Memory B cell (primary cell): ENCODE measurements around the gene NBPF15.
"Not testable (repeated sequence)": the region's sequence is repeated elsewhere in the genome, so short reads cannot be mapped to it uniquely, and the experiment has no call there.

Experiments
- ATAC-seq: fragments of 150-1000 bp; cut with Tn5 transposase; 2 replicates; pipeline ENCODE4 v1.10.0; 2021; ENCODE audit warnings: low read depth, mild to moderate bottlenecking, moderate library complexity
- DNase-seq, 2 donors: peaks; one replicate each; pipeline ENCODE4 v3.0.0; 2022; ENCODE audit warnings: low spot score in 2 of 2
- H3K27ac Mint-ChIP-seq: one replicate; pipeline ENCODE4 v1.8.0; 2022; ENCODE audit warnings: mild to moderate bottlenecking, moderate library complexity, mixed read lengths
- H3K27me3 Mint-ChIP-seq: one replicate; pipeline ENCODE4 v1.8.0; 2022; ENCODE audit warnings: mixed read lengths
- H3K36me3 Mint-ChIP-seq: one replicate; pipeline ENCODE4 v1.8.0; 2022; ENCODE audit warnings: mild to moderate bottlenecking, mixed read lengths
- H3K4me1 Mint-ChIP-seq: one replicate; pipeline ENCODE4 v1.8.0; 2022; ENCODE audit warnings: mixed read lengths
- H3K4me3 Mint-ChIP-seq: one replicate; pipeline ENCODE4 v1.8.0; 2022; ENCODE audit warnings: mild to moderate bottlenecking, moderate library complexity, mixed read lengths
- H3K9me3 Mint-ChIP-seq: one replicate; pipeline ENCODE4 v1.8.0; 2022; ENCODE audit warnings: mixed read lengths

NBPF15 gene, protein sequence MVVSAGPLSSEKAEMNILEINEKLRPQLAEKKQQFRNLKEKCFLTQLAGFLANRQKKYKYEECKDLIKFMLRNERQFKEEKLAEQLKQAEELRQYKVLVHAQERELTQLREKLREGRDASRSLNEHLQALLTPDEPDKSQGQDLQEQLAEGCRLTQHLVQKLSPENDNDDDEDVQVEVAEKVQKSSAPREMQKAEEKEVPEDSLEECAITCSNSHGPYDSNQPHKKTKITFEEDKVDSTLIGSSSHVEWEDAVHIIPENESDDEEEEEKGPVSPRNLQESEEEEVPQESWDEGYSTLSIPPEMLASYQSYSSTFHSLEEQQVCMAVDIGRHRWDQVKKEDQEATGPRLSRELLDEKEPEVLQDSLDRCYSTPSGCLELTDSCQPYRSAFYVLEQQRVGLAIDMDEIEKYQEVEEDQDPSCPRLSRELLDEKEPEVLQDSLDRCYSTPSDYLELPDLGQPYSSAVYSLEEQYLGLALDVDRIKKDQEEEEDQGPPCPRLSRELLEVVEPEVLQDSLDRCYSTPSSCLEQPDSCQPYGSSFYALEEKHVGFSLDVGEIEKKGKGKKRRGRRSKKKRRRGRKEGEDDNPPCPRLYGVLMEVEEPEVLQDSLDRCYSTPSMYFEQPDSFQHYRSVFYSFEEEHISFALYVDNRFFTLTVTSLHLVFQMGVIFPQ

GRCh38 chr1:144461136-144461759, at the start of gene NBPF15:
NBPF15 (minus strand) TSS chr1:144461669; CDS start chr1:144440003, 21,666 bp downstream.
- H3K4me3 Mint-ChIP-seq, result peak within 1 kb of the TSS; percentile 97

DNA sequence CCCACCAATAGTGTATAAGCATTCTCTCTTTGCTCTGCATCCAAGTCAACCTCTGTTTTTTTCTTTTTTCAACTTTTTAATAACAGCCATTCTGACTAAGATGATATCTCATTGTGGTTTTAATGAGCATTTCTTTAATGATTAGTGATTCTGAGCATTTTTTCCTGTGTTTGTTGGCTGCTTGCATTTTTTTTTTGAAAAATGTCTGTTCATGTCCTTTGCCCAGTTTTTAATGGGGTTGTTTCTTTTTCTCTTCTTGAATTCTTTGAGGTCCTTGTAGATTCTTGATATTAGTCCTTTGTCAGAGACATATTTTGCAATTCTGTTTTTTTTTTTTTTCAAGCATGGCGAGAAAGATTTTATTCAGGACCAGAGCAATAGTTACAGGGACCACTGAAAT, 35.0 kb upstream of the NBPF15 start:
- not testable (repeated sequence) for H3K4me1 Mint-ChIP-seq, H3K4me3 Mint-ChIP-seq, H3K9me3 Mint-ChIP-seq, H3K27ac Mint-ChIP-seq, H3K36me3 Mint-ChIP-seq, ATAC-seq, DNase-seq, H3K27me3 Mint-ChIP-seq

More at GRCh38 chr1:144461136-144461759, at the start of gene NBPF15:
- not testable (repeated sequence) for H3K4me1 Mint-ChIP-seq, H3K9me3 Mint-ChIP-seq, H3K36me3 Mint-ChIP-seq, H3K27me3 Mint-ChIP-seq
- ATAC-seq, result peak; percentile 93
- peak within 1 kb of the TSS; percentile 91 for H3K27ac Mint-ChIP-seq
- peak; percentile 56 to 70 for DNase-seq

DNA sequence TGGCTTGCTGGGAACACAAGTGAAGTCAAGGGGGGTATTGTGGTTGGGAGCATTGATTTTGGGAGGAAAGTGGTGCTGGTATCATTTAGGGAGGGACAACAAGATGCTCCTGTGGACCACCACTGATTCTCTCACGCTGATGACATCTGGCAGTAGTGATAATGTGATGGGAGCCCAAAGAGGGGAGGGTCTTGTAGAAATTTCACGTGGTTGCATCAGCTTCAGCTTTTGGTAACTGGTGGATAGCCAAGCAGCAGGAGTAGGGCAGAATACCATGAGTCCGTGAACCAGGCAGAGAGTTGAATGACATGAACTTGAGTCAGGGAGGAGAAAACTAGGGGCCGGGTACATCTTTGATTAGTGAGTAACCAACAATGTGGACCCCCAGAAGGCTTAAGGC, 32.7 kb upstream of the NBPF15 start:
- not testable (repeated sequence) for DNase-seq, H3K36me3 Mint-ChIP-seq

DNA sequence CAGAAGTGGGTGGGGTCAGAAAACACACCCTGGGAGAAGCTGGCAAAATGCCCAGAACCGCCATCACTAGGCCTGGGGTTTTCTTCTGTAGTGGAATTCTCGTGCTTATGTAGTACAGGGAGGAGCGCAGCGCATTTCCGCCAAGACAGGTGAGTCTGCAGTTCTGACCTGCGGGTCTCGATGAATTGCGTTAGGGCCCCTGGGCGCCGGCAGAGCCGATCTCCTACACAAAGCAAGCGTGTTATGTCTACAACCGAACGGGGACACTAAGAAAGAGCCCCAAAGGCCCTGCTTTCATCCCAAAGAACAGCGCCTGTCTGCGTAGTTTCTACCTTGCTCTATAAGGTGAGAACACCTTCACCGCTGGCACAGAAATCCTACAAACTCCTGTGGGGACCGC, 28.9 kb upstream of the NBPF15 start:
- H3K4me1 Mint-ChIP-seq, ATAC-seq: not testable (repeated sequence)

More for the DNA sequence above, 32.7 kb upstream of the NBPF15 start:
- H3K27ac Mint-ChIP-seq, ATAC-seq, H3K4me1 Mint-ChIP-seq, H3K9me3 Mint-ChIP-seq, H3K4me3 Mint-ChIP-seq, H3K27me3 Mint-ChIP-seq: not testable (repeated sequence)

DNA sequence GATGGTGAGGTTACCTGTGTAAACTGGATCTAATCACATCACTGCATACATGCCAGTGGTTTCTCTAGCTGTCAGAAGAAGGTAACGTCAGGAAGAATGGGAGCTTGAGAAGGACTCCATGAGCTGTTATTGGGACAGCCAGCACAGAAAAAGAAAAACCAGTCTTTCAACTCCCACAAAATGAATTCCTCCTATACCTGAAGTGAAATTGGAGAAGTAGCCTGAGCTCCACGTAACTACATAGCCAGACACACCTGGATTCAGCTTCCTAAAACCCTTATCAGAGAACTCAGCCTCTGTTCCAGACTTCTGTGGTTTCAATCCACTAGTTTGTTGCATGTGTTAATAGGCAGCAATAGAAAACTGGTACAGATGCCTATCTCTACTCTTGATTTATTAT, 25.5 kb upstream of the NBPF15 start:
- not testable (repeated sequence) for ATAC-seq, H3K4me1 Mint-ChIP-seq, H3K9me3 Mint-ChIP-seq, H3K27ac Mint-ChIP-seq, DNase-seq, H3K36me3 Mint-ChIP-seq, H3K27me3 Mint-ChIP-seq, H3K4me3 Mint-ChIP-seq

More for the DNA sequence above, 28.9 kb upstream of the NBPF15 start:
- not testable (repeated sequence) for H3K27ac Mint-ChIP-seq, H3K27me3 Mint-ChIP-seq, H3K9me3 Mint-ChIP-seq, H3K36me3 Mint-ChIP-seq
- H3K4me3 Mint-ChIP-seq, result peak overlapping the region; percentile 53
- peak in 1 of 2 donors; percentile 14 for DNase-seq

GRCh38 chr1:144485048-144485993, 23.9 kb upstream of the NBPF15 start:
- peak; percentile 31 for ATAC-seq
- H3K9me3 Mint-ChIP-seq, H3K4me1 Mint-ChIP-seq, H3K27me3 Mint-ChIP-seq, DNase-seq, H3K27ac Mint-ChIP-seq, H3K4me3 Mint-ChIP-seq, H3K36me3 Mint-ChIP-seq: not testable (repeated sequence)

DNA sequence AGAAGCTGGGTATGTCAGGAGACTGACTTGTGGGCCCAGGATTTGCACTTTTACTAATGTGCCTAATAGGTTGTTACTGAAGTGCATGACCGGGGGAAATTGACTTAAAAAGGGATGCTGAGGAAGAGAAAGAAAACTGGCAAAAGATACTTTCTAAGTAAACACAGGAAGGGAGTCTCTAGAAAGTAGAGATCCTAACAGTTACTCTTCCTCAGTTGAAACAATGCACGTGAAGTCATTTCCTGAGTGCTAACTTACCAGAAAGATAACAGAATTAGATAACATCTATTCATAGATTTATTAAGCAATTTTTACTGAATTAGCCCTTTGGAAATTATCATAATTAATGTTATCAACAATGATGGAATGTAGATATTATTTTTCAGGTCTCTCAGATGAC, 12.4 kb upstream of the NBPF15 start:
- ATAC-seq, H3K36me3 Mint-ChIP-seq, H3K9me3 Mint-ChIP-seq, H3K27me3 Mint-ChIP-seq, H3K4me3 Mint-ChIP-seq, DNase-seq, H3K27ac Mint-ChIP-seq, H3K4me1 Mint-ChIP-seq: not testable (repeated sequence)

GRCh38 chr1:144471434-144471833, 10.0 kb upstream of the NBPF15 start:
- not testable (repeated sequence) for H3K9me3 Mint-ChIP-seq, H3K36me3 Mint-ChIP-seq, H3K27ac Mint-ChIP-seq, H3K4me1 Mint-ChIP-seq, H3K4me3 Mint-ChIP-seq, DNase-seq, ATAC-seq, H3K27me3 Mint-ChIP-seq

DNA sequence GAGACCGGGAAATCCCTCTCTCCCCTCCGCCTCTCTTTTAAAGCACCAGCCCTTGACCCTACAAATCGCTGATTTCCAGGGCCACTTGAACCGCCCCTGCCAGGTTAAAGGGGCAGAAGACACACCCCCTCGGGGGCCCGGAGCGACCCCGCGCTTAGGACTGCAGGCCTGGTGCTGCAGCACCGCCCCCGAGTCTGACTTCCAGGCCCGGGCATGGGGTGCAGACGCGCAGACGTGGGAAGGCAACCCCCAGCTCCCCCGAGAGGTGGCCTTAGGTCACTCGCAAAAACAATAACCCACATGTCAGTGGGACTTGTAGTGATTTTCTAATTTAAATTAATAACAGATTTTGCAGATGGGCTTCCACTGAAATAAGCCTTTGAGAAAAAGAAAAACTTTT, 309 bp upstream of the NBPF15 start:
- peak overlapping the region; percentile 91 for H3K27ac Mint-ChIP-seq
- H3K27me3 Mint-ChIP-seq, H3K4me3 Mint-ChIP-seq, H3K36me3 Mint-ChIP-seq, DNase-seq, H3K9me3 Mint-ChIP-seq, H3K4me1 Mint-ChIP-seq: not testable (repeated sequence)
- peak; percentile 11 for ATAC-seq

GRCh38 chr1:144460686-144461085, 783 bp downstream of the NBPF15 start:
- not testable (repeated sequence) for H3K36me3 Mint-ChIP-seq, H3K27me3 Mint-ChIP-seq, DNase-seq, H3K27ac Mint-ChIP-seq, H3K9me3 Mint-ChIP-seq, H3K4me1 Mint-ChIP-seq
- ATAC-seq, result peak; percentile 55
- peak overlapping the region; percentile 97 for H3K4me3 Mint-ChIP-seq

DNA sequence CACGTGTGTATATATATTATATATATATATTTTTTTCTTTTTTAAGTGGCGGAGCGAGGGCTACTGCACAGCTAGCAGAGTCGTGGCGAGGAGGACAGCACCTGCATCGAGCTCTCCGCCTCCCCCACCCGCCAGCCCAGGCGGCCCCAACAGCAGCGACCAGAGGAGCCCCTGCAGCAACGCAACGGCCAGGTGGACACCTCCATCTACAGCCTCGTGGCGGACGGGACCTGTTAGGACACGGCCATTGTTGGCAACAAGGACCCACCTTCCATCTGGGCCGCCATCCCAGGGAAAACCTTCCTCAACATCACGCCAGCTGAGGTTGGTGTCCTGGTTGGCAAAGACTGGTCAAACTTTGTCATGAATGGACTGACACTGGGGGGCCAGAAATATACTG, 19.1 kb downstream of the NBPF15 start:
- not testable (repeated sequence) for H3K4me1 Mint-ChIP-seq, H3K4me3 Mint-ChIP-seq, H3K27ac Mint-ChIP-seq, H3K9me3 Mint-ChIP-seq, H3K36me3 Mint-ChIP-seq, ATAC-seq, DNase-seq, H3K27me3 Mint-ChIP-seq

DNA sequence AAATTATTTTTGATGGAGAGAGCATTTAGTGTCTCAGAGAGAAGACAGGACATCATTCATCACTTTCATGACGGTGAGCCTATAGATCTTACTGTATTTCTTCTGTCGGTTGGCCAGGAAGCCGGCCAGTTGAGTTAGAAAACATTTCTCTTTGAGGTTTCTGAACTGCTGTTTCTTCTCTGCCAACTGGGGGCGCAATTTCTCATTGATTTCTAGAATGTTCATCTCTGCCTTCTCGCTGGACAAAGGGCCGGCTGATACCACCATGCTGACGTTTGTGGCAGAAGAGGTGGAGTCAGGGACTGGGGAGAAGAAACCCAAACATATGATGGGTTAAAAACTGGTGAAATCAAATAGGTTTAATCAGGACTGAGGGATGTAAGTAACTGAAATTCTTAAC, 21.7 kb downstream of the NBPF15 start:
- H3K4me1 Mint-ChIP-seq, H3K27me3 Mint-ChIP-seq, H3K4me3 Mint-ChIP-seq, H3K36me3 Mint-ChIP-seq, H3K27ac Mint-ChIP-seq, DNase-seq, ATAC-seq, H3K9me3 Mint-ChIP-seq: not testable (repeated sequence)

- peak; percentile 55 to 60 for DNase-seq
- H3K9me3 Mint-ChIP-seq, ATAC-seq, H3K36me3 Mint-ChIP-seq, H3K4me1 Mint-ChIP-seq, H3K27me3 Mint-ChIP-seq: not testable (repeated sequence)
- peak overlapping the region; percentile 94 for H3K4me3 Mint-ChIP-seq
- H3K27ac Mint-ChIP-seq, result peak overlapping the region; percentile 94
These were observed 42.4 kb downstream of the NBPF15 start for GRCh38 chr1:144418891-144419694.
